Keratinocyte (primary cell): Measurements from ENCODE around the gene CCSER1. TPM values are rescaled to one million over a fixed set of nuclear protein-coding genes. Genes with fewer than 3 reads are reported as not detected.

ENCODE experiments used
- DNase-seq: peaks from one replicate; pipeline ENCODE4 v3.0.0-alpha.2; 2011; ENCODE audit warnings: low read depth, missing footprints, low spot score
- FAIRE-seq: peaks from 2 replicates; lab custom pipeline; 2011; peaks lifted over from hg19 to GRCh38; lab: Jason Lieb, UNC
- H2AFZ ChIP-seq: 2 replicates; pipeline ENCODE4 v1.6.0; 2012; ENCODE audit warnings: low read length, control low read depth, inconsistent platforms; ENCODE audit not compliant: control insufficient read depth
- H3K27ac ChIP-seq: 2 replicates; pipeline ENCODE4 v1.5.1; 2011; ENCODE audit warnings: low read length; ENCODE audit not compliant: control insufficient read depth, insufficient read depth
- H3K27me3 ChIP-seq: 3 replicates; pipeline ENCODE4 v1.6.0; 2011; ENCODE audit warnings: low read length; ENCODE audit not compliant: control insufficient read depth, insufficient read depth; ENCODE audit errors: extremely low read depth
- H3K36me3 ChIP-seq, 2 experiments: 2 replicates in 1 of 2; 3 replicates in 1 of 2; pipeline ENCODE4 v1.5.1; 2011; ENCODE audit warnings: low read length in 2 of 2, mild to moderate bottlenecking in 1 of 2; ENCODE audit not compliant: control insufficient read depth in 2 of 2, insufficient read depth in 2 of 2; ENCODE audit errors: extremely low read depth in 1 of 2
- H3K4me1 ChIP-seq: 3 replicates; pipeline ENCODE4 v1.5.1; 2011; ENCODE audit warnings: low read length; ENCODE audit not compliant: control insufficient read depth, insufficient read depth; ENCODE audit errors: extremely low read depth
- H3K4me2 ChIP-seq: 3 replicates; pipeline ENCODE4 v1.6.0; 2011; ENCODE audit warnings: low read depth, low read length; ENCODE audit not compliant: control insufficient read depth, insufficient read depth; ENCODE audit errors: extremely low read depth
- H3K4me3 ChIP-seq, 3 experiments: fragments of 200-600 bp in 1 of 3; sonication (generic) in 1 of 3; 2 replicates in 2 of 3; 3 replicates in 1 of 3; pipeline ENCODE4 v1.5.1; 2011 to 2016; ENCODE audit warnings: low read length in 3 of 3, mild to moderate bottlenecking in 3 of 3, control low read depth in 2 of 3, inconsistent platforms in 1 of 3, low read depth in 1 of 3, mixed read lengths in 1 of 3, mixed run types in 1 of 3, moderate library complexity in 1 of 3; ENCODE audit not compliant: control insufficient read depth in 2 of 3, insufficient read depth in 2 of 3; ENCODE audit errors: extremely low read depth in 1 of 3
- H3K79me2 ChIP-seq: 2 replicates; pipeline ENCODE4 v1.6.0; 2012; ENCODE audit warnings: low read length; ENCODE audit not compliant: control insufficient read depth, insufficient read depth
- H3K9ac ChIP-seq: 3 replicates; pipeline ENCODE4 v1.6.0; 2011; ENCODE audit warnings: low read length; ENCODE audit not compliant: control insufficient read depth, insufficient read depth; ENCODE audit errors: extremely low read depth
- H3K9me1 ChIP-seq: 3 replicates; pipeline ENCODE4 v1.6.0; 2011; ENCODE audit warnings: low read length; ENCODE audit not compliant: control insufficient read depth, insufficient read depth; ENCODE audit errors: extremely low read depth
- H3K9me3 ChIP-seq: 2 replicates; pipeline ENCODE4 v1.5.1; 2012; ENCODE audit warnings: low read depth, low read length; ENCODE audit not compliant: control insufficient read depth
- H4K20me1 ChIP-seq: 3 replicates; pipeline ENCODE4 v1.6.0; 2011; ENCODE audit warnings: low read length; ENCODE audit not compliant: control insufficient read depth, insufficient read depth; ENCODE audit errors: extremely low read depth
- EZH2 ChIP-seq: IDR thresholded peaks from one replicate; pipeline ENCODE4 v1.6.1; 2012; ENCODE audit warnings: inconsistent platforms, mild to moderate bottlenecking, low read length, moderate library complexity
- dilution Hi-C: fragments of 300-500 bp; cut with MboI; formaldehyde crosslinking; loops from one replicate; pipeline ENCODE4 v1.7.0; 2020; ENCODE audit warnings: low sequenced_read_pairs; ENCODE audit not compliant: extremely low pct_ligation_motif_present
- polyA plus RNA-seq, 5 experiments: library from polyadenylated mRNA; depleted of rRNA in 3 of 5; stranded (reverse) in 3 of 5; stranded (forward) in 1 of 5; unstranded in 1 of 5; fragments of >200 nt; gene quantifications; 1 replicate in 1 of 5; 2 replicates in 3 of 5; 3 replicates in 1 of 5; pipeline versions ENCODE4 v1.2.1 to v1.2.3, GENCODE V29; 2011 to 2012; ENCODE audit warnings: missing spikeins in 2 of 5, low read depth in 1 of 5, low replicate concordance in 1 of 5
- TF ChIP-seq, protein P1 (sequence below), 3 experiments: IDR thresholded peaks in 1 of 3; conservative IDR thresholded peaks in 1 of 3; optimal IDR thresholded peaks in 1 of 3; 2 replicates in 2 of 3; 3 replicates in 1 of 3; pipeline versions ENCODE3 to v1.5.1; 2011; ENCODE audit warnings: low read length in 3 of 3, mild to moderate bottlenecking in 3 of 3, moderate library complexity in 2 of 3, control low read depth in 1 of 3, inconsistent platforms in 1 of 3; ENCODE audit not compliant: insufficient read depth in 2 of 3; ENCODE audit errors: extremely low read depth in 1 of 3

The CCSER1 gene
- polyA plus RNA-seq, 1 donor (not counting 4 experiments of a cell fraction or from before 2014, with no cell fraction given): 1.2 TPM

DNA sequence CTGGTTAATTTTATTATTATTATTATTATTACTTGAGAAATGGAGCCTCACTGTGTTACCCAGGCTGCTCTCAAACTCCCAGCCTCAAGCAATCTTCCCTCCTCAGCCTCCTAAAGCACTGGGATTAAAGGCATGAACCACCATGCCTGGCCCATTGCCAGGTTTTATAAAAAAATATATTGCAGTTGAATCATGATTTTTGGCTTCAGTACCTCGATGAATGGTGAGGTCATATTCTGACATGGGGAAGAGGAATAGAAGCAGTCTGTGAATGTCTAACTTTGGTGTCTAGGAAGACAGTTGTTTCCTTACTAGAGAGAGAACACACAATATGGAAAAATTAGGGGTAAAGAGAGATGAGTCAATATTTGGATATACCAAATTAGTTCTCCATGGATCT lies 32.0 kb downstream of the CCSER1 start:
- DNase-seq (no peak), FAIRE-seq (no peak)
- TF ChIP-seq, protein P1, sequence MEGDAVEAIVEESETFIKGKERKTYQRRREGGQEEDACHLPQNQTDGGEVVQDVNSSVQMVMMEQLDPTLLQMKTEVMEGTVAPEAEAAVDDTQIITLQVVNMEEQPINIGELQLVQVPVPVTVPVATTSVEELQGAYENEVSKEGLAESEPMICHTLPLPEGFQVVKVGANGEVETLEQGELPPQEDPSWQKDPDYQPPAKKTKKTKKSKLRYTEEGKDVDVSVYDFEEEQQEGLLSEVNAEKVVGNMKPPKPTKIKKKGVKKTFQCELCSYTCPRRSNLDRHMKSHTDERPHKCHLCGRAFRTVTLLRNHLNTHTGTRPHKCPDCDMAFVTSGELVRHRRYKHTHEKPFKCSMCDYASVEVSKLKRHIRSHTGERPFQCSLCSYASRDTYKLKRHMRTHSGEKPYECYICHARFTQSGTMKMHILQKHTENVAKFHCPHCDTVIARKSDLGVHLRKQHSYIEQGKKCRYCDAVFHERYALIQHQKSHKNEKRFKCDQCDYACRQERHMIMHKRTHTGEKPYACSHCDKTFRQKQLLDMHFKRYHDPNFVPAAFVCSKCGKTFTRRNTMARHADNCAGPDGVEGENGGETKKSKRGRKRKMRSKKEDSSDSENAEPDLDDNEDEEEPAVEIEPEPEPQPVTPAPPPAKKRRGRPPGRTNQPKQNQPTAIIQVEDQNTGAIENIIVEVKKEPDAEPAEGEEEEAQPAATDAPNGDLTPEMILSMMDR (optimal IDR thresholded peaks at IDR 0.05 in 1 of 3, IDR thresholded peaks at IDR 0.05 in 1 of 3, conservative IDR thresholded peaks at IDR 0.05 in 1 of 3; ENCODE audit: extremely low read depth in 1 of 3, insufficient read depth in 2 of 3, low read length in 3 of 3): no peak
- TF ChIP-seq EZH2: no peak
- H3K36me3 ChIP-seq: no peaks in the 10 kb centered on the region
- H3K4me2 ChIP-seq: no peak overlapping the region
- dilution Hi-C loops: no loop called here
- no peaks in the 10 kb centered on the region for H3K27me3 ChIP-seq
- H3K27ac ChIP-seq: no peak overlapping the region
- no peak overlapping the region for H2AFZ ChIP-seq
- H4K20me1 ChIP-seq: no peaks in the 10 kb centered on the region
- no peak overlapping the region for H3K9ac ChIP-seq
- no peaks in the 10 kb centered on the region for H3K9me3 ChIP-seq
- no peaks in the 10 kb centered on the region for H3K79me2 ChIP-seq
- no peaks in the 10 kb centered on the region for H3K4me1 ChIP-seq
- no peak overlapping the region for H3K4me3 ChIP-seq
- no peaks in the 10 kb centered on the region for H3K9me1 ChIP-seq

DNA sequence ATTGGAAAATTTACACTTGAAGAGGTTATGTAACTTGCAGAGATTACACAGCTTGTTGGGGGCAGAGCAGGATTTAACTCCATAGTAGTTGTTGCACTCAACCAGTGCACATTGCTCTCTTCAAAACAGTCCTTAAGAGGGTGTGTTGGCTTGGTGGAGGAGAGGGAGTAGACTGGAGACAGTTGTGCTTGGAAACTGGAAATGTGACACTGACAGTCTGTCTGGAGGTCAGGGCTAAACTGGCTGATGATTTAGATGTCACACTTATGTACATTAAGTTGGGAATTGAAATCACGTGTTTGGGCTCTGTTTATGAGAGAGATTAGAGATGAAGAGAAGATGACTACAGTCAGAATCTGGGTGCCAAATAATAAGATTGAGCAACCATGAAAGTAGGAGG lies 32.9 kb downstream of the CCSER1 start:
- Histone ChIP-seq H2AFZ (no peak overlapping the region), H3K4me2 (no peak overlapping the region), H3K4me3 (no peak overlapping the region), H4K20me1 (no peaks in the 10 kb centered on the region), H3K79me2 (no peaks in the 10 kb centered on the region), H3K9me3 (no peaks in the 10 kb centered on the region), H3K9ac (no peak overlapping the region), H3K4me1 (no peaks in the 10 kb centered on the region), H3K27ac (no peak overlapping the region), H3K9me1 (no peaks in the 10 kb centered on the region), H3K27me3 (no peaks in the 10 kb centered on the region), H3K36me3 (no peaks in the 10 kb centered on the region)
- TF ChIP-seq, protein P1 (optimal IDR thresholded peaks at IDR 0.05 in 1 of 3, IDR thresholded peaks at IDR 0.05 in 1 of 3, conservative IDR thresholded peaks at IDR 0.05 in 1 of 3; ENCODE audit: extremely low read depth in 1 of 3, insufficient read depth in 2 of 3, low read length in 3 of 3): no peak
- TF ChIP-seq EZH2: no peak
- no peak for DNase-seq
- FAIRE-seq: no peak
- dilution Hi-C loops: no loop called here
